ENCODE results near the gene EIF6.

EIF6 gene

DNA sequence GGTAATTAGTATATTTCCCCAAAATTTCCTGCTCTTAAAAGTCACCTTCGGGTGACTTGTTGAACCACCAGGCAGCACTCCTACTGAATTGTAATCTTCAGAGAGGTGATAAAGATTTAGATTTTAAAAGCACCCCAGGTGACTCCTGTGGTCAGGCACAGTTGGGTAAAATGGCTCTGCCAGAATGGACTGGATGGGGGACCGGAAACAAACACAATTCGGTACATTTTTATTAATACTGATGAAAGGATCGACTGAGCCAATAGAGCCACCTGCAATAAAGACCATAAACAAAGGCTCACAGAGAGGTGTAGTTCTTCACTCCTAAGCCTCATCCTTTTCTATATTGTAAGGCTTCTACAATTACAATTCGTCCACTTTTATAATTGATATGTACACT, 27.2 kb upstream of the EIF6 start:
- DNase-seq: no peak

DNA sequence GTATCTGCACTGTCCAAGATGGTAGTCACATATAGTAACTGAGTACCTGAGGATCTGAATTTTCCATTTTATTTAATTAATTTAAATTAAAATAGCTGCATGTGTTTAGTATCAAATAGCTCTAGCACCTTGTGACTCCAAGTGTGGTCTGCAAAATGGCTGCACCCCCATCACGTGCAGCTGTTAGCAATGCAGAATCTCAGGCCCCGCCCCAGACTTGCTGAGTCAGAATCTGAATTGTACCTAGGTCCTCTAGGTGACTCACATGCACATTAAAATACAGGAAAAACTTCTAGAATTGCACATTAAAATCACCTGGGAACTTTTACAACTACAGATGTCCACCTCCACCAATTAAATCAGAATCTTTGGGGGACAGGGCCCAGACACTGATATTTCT, 26.8 kb upstream of the EIF6 start:
- DNase-seq: no peak

DNA sequence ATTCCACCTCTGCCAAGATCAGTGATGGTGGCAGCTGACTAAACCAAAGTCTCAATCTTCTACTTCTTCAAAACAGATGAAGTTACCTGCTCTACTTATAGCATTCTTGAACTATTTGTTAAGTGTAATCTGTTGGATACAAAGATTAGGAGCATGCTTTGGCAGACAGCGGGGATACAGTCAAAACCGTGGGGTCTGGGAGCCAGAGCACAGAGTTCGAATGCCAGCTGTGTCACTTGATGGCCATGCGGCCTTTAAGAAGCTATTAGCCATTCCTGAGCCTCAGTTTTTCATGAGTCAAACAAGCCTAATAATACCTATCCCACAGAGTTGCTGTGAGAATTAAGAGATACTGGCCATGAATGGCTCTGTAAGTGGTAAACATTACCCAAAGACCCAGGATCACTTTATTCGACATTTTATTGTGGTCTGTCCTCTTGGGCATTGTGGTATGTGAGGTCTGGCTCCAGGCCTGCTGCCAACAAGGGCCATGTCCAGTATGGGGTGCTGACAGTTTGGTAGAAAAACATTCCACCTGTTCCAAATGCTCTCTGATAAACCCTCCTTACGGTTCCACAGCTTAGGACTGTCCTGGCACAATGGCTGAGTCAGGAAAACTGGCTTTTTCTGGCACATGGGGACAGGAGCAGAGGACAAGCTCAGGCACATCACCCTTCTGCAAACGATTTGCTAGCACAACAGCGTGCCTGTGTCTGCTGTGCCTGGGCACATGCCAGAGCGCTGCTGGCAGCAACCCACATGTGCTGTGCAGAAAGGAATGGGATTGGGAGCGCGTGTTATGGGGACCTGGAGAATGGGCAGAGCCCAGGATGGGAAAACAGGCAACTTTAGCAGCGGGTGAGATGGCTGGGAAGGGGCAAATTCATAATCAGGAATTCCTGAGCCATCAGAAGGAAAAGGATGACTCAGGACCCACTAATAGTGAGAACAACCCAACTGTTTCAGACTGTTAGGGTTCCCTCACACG, 23.4 kb upstream of the EIF6 start:
- no peak for DNase-seq

DNA sequence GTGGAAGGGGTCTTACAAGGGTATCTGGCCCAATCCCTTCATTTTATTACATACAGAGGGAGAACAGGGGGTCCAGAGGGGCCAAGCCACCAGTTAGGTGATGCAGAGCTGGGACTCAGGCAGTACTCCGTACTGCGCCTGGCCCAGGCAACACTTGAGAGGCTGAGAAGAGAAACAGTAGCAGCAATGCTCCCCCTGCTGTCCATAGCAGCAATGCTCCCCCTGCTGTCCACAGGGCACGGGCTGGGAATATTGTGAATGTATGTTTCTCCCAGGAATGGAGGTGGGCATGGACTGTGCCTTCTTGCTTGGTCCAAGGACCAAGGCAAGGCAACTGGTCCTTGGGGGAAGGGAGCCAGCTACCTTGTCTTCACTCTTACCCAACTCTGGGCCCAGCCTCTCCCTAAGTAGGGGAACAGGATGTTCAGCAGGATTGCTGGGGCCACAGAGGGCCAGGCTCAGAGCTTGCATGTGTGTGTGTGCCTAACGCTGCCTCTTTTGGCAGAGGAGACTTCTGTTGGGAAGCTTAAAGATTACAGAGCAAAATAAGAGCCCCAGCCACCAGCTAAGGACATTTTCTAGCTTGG, 22.5 kb upstream of the EIF6 start:
- peak; percentile 59 for DNase-seq

DNA sequence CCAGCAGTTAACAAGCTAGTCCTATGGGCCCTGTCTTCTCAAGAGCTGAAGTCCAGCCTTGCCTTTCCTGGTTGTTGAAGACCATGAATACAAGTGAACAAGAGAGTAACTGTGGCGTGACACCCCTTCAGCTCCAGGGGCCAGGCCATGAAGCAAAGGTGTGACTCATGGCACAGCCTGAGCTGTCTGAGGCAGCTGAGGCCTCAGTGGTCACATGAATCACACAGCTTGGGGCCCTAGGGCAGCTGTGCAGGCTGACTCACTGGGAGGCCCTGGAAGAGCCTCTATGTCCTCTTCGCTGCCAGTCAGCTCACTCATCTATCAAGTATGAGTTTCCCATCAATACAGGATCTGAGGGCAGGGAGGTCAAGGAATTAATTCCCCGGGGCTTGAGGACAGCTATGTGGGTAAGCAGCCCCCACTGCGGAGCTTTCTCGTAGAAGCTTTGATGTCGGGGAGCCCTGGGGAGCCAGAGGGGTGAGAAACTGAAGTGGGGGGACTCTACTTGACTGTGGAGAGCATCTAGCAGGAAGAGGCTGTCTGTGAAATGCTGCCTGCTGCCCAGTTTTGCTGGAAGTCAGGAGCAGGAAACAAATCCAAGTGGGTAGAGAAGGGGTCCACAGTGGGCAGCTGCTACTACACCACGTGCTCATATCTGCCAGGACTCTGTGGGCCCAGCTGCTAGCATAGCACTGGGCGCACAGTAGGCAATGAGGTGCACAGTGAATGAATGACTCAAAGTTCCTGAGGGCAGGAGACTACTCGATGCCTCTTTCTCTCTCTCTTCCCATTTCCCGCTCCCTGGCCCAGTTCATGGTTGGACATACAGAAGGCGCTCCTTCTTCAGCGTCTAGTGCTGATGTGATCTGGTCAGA, 21.3 kb upstream of the EIF6 start:
- peak; percentile 94 for DNase-seq

DNA sequence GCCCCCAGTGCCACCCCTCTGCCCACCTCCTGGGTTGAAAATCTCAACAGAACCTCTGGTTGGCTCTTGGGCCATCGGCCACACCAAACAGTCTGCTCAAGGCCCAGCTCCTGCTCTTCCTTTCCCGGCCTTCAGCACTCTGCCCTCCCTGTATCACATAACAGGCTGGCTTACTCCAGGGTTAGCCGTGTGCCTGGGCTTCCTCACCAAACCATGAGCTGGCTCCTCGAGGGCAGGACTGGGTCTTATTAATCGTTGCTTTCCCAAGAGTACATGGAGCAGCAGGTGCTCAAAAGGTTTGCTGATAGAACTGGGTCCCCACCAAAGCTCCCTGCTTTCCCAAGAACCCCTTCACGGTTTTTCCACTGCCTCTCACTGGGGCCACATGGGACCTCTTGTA, 20.4 kb upstream of the EIF6 start:
- no peak for DNase-seq

DNA sequence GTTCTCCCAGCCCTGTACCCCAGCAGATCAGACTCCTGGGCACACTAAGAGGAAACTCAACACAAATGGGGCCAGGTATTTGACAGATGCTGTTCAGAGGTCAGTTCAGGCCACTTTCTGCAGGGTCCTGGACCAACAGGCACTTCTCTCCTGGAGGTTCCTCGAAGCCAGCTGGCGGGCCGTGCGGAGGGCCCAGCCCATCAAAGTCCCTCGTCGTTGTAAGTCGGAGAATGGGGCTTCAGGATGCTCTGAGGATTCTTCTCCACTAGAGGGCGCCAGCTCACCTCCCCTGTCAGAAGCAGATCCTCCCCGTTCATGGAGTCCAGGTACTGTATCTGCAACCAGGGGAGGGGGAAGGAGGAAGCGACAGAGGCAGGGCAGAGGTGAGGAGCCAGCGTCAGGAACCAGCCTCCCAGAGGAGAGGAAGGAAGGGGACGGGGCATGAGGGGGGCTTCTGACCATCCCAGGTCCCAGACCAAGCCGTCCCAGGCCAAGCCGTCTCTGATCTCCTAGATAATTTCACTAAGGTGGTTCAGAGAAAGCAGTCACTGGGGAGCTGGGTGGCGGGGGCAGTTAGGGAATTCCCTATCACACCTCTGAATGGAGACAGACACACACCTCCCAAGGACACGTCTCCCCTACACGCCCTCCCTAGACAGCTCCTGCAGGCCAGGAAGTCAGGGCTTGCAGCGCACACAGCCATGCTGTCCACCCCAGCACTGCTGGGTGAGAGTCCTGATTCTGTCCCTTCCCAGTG, 19.3 kb upstream of the EIF6 start:
- peak; percentile 88 for DNase-seq

DNA sequence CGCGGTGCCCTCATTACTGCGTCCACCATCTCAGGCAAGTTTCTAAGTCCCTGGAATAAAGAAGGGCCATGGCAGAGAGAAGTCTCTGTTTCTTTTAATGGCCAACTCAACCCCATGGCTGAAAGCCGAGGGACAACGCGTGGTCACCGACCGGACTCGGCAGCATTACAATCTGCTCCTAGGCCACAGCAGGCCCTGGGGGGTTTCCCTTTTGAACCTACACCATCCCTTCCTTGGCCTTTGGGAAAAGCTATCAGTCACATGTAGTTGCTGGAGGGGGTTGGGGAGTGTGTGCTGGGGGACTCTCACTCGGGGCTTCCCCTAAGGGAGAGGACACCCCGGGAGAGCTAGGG, 18.8 kb upstream of the EIF6 start:
- no peak for DNase-seq

DNA sequence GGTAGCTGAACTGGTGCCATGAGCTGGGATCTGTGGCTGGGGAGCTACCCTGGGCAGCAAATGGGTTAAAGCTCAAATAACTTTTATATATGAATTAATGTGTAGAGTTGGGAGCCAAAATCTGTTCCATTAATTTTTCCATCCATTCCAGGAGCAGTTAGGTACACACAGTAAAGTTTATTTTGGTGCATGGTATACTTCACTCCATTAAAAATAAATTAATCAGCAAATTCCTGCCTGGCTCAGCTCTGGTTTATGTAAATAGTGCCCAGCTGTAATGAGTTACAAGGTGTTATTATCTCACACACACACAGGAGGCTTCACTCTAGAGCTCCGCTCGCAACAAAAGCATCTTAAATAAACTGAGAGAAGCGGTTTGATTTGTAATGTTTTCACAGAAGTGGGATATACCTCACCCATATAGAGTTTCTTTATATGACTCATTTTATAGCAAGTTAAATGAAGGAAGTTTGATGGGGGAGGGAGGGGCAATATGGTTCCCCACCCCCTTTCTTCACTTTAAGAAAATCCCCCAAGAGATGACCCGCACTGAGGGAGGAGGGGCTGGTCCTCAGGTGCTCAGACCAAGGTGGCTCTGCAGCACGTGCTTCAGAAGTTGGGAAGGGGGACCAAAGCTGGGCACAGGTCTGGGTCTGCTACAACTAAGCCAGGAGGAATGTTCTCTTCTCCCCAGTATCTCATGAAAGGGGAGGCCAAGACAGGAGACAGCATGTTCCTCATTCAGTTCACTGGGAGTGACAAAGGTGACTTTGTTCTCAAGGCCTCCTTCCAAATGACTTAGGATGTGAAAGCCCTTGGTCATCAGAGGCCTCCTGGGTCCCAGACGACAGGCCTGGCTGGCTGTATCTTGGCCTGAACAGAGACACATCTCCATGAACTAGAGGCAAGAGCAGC, 18.1 kb upstream of the EIF6 start:
- no peak for DNase-seq

DNA sequence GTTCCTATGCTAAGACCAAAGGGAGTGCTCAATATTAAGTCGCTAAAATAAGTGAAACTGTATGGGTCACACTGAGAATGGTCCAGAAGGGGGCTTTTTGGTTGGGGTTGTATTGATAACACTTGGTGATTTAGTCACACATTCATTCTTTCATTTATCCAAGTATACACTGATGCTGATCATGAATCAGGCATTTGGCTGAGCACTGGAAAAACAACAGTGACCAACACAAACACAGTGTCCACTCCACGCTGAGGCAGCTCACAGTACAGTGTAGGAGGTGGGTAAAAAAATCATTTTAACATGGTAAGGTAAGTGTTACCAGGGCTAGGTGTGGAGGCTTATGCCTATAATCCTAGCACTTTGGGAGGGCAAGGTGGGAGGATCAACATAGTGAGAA, 16.9 kb upstream of the EIF6 start:
- DNase-seq: no peak

DNA sequence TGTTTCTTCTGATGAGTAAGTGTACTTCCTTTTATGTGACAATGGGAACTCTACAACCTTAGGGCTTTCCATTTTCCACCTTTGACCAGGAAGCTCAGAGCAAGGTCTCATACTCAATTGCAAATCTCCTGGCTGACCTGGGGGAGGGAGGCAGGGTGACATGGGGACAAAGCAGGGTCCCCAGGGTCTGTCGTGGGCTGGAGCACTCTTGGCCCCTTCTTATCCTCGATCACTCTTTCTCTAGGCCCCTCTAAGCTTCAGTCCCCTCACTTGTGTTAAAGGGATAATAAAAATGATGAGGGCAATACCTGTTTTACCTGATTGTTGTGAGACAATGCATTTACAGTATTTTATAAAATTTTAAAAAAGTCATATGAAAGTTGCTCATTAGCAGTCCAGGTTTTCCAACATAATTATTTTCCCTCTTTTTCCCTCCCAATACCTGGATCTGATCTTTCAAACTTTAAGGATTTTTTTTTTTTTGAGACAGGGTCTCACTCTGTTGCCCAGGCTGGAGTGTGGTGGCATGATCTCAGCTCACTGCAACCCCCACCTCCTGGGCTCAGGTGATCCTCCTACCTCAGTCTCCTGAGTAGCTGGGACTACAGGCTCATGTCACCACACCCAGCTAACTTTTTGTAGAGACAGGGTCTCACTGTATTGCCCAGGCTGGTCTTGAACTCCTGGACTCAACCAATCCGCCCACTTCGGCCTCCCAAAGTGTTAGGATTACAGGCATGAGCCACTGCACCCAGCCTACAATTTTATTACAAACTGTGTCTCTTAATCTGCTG, 16.1 kb upstream of the EIF6 start:
- no peak for DNase-seq

DNA sequence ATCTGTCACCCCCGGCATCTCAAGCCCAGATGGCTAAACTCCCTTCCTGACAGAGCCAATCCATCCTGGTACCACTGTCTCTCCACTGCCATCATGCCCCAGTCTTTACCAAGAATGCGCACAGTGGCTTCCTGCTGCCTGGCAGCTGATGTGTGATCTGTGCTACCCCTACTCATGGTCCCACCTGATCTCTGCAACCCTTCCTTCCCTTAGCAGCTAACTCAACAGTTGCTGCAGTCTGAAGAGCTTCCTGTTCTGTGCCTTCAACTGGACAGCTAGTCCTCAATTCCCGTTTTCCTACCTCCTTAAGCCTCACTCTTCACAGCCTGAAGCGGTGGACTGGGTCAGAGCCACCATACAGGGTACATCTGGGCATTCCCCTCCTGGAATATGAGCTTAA, 15.2 kb upstream of the EIF6 start:
- no peak for DNase-seq

DNA sequence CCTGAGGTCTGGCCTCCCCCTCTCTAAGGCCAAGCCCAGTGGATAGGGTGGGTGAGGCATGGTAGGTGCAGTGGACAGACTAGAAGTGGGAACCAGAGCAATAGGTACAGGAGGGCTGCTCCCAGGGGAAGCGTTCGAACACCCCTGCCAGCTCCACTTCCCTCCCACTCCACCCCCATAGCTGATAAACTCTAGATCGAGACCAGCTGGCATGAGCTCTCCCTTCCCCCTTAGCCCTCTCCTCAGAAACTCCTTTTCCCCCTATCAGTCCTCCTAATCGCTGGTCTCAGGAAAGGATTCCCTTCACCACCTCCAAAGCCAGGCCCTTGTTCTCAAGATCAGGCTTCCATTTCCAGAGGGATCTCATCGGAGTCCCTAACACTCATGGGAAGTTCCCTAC, 13.7 kb upstream of the EIF6 start:
- DNase-seq: no peak

DNA sequence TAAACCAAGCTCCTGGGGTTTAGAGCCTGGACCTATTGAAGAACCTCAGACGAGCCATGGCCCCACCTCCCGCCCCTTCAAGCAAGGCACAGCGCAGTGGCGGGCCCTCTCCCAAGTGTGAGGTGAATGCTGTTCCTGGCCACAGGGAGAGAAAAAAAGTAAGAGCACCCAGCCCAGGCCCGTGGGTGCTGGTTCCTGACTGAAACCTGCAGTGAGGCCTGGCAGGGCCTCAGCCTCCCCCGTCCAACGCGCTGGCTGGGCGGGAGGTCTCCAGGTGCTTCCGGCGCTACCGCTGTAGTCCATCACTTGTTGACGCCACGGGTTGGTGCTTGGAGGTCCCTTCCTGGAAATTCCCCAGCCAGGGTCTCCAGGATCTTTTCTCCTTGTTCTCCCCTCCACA, 13.2 kb upstream of the EIF6 start:
- no peak for DNase-seq

DNA sequence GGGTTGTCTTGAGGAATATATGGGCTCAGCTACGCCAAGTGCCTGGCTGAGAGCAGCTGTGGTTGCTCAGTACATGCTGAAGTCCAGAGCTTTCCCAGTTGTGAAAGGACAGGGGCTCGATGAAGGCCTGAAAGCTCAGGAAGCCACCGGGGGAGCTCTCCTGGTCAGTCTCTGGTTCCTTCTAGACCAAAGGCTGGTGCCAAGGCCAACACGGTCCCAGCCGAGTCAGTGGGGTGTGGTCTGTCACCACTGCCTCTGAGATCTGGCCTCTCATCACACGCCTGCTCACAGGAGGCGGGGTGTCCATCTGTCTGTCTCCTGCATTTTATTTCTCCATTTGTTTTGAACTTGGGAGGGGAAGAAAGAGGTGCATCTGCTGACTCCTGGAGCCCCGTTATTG, 12.6 kb upstream of the EIF6 start:
- no peak for DNase-seq

DNA sequence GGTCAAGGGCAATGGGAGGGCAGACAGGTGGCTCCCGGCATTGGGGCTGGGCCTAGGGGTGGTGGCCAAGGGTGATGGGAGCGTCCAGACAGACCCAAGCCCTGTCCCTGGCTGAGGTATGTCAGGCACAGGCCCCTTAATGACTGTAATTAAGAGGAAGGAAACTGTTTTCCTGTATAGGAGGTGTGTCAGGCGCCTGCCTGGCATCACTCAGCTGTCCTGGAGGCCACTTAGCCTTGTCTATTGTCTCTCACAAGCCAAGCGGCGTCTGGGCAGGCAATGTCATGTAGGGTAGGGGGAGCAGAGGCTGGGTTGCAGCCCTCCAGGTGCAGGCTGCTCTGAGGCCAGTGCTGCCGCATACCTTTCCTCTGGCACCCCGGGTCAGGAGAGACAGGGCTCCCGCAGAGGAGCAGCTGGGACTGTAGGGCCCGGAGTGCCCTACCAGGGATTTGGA, 11.6 kb upstream of the EIF6 start:
- no peak for DNase-seq

DNA sequence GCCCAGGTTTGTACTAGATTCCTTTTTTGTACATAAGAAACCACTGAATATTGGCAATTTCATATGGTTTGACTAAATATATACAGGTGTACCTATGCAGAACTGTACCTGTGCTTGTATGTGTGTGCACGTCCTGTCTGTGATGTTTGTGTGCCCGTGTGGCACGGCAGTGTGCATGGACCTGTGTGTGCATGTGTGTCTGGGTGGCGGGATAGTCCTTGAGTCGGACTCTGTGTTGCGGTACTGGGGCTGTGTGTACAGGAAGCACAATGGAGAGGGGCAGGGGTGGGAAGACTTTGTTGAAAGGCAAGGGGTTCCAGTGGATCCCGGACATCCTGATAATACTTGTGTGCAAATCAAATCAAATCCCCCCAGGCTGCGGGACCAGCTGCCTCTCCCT, 11.1 kb upstream of the EIF6 start:
- no peak for DNase-seq

DNA sequence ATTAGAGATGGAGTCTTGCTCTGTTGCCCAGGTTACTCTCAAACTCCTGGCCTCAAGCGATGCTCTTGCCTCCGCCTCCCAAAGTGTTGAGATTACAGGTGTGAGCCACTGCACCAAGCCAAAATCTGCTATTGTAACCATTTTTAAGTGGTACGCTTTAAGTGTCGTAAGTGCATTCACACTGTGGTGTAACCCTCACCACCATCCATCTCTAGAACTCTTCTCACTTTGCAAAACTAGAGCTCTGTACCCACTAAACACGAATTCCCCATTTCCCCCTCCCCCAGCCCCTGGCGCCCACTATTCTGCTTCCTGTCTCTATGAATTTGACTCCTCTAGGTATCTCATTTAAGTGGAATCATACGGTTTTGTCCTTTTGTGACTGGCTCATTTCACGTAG, 10.5 kb upstream of the EIF6 start:
- DNase-seq: no peak

DNA sequence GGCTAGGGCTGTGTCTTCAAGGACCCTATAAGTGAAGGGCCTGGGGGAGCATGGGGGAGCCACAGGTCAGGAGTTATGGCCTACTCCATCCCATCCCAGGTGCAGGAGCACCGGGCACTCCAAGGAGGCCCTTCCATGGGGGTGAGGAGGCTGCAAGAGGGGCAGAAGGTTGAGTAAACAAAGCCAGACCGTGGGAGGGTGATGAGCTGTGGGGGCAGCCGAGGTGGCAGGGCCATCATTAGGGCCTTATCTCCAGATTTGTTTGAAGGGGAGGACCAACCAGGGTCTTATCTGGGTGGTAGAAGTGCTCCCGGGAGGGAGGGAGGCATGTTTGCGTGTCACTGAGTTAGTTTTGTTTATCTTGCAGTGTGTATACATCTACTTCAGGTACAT, 9.7 kb upstream of the EIF6 start:
- no peak for DNase-seq

Measured in suppressor macrophage treated with lipopolysaccharide for 4 hours (primary cell).